HG03108 (cell line): ENCODE measurements around the gene C5orf47.
"Not testable (repeated sequence)": the region's sequence is repeated elsewhere in the genome, so short reads cannot be mapped to it uniquely, and the experiment has no call there.

Experiments used
- ATAC-seq: cut with Tn5 transposase; IDR thresholded peaks from one replicate; pipeline ENCODE4 v1.9.1; 2021; ENCODE audit warnings: moderate library complexity; ENCODE audit not compliant: unreplicated experiment

Gene C5orf47

GRCh38 chr5:173969167-173970049 is 19.6 kb upstream of the C5orf47 start:
- no peak for ATAC-seq

GRCh38 chr5:173970878-173971650 is 17.9 kb upstream of the C5orf47 start:
- ATAC-seq = no peak

GRCh38 chr5:173971681-173972345 is 17.2 kb upstream of the C5orf47 start:
- ATAC-seq = no peak

GRCh38 chr5:173972607-173972924 is 16.4 kb upstream of the C5orf47 start:
- ATAC-seq = no peak

- no peak for ATAC-seq
Observed at GRCh38 chr5:173972925-173973615, 15.9 kb upstream of the C5orf47 start.

GRCh38 chr5:173973616-173973969 is 15.4 kb upstream of the C5orf47 start:
- no peak for ATAC-seq

- no peak for ATAC-seq
Observed at GRCh38 chr5:173974688-173975239, 14.2 kb upstream of the C5orf47 start.

GRCh38 chr5:173981185-173981761 is 7.7 kb upstream of the C5orf47 start:
- ATAC-seq = no peak

GRCh38 chr5:173984218-173984617 is 4.8 kb upstream of the C5orf47 start:
- ATAC-seq = no peak

GRCh38 chr5:173989432-173990082 is 587 bp downstream of the C5orf47 start:
- no peak for ATAC-seq

- no peak for ATAC-seq
Observed at GRCh38 chr5:173997331-173997730, 8.4 kb downstream of the C5orf47 start.

GRCh38 chr5:173998531-173998930 is 9.6 kb downstream of the C5orf47 start:
- ATAC-seq = no peak

- no peak for ATAC-seq
Observed at GRCh38 chr5:174000076-174000475, 11.1 kb downstream of the C5orf47 start.

- ATAC-seq = no peak
Observed at GRCh38 chr5:174003795-174004194, 14.8 kb downstream of the C5orf47 start.

GRCh38 chr5:174008922-174009321 is 20.0 kb downstream of the C5orf47 start:
- no peak for ATAC-seq

GRCh38 chr5:174010365-174010764 is 21.4 kb downstream of the C5orf47 start:
- no peak for ATAC-seq

GRCh38 chr5:174011441-174011840 is 22.5 kb downstream of the C5orf47 start:
- ATAC-seq = no peak

GRCh38 chr5:174020069-174020927 is 31.3 kb downstream of the C5orf47 start:
- not testable (repeated sequence) for ATAC-seq

- no peak for ATAC-seq
Observed at GRCh38 chr5:174020928-174021304, 31.9 kb downstream of the C5orf47 start.
